Adrenal gland (tissue), 12 donors: ENCODE data around the gene NR6A1. TPM values are rescaled to one million over a fixed set of nuclear protein-coding genes. Genes with fewer than 3 reads are reported as not detected.

ENCODE experiments used
- DNase-seq, 7 donors: peaks; one replicate each; pipeline ENCODE4 v3.0.0-alpha.2; 2019 to 2020
- H3K27ac ChIP-seq, 5 donors: fragments of 200-600 bp; sonication (generic) in 4 of 5; 1 replicate in 3 of 5; 2 replicates in 2 of 5; pipeline versions ENCODE4 v1.5.1 to v1.8.0; 2016 to 2020; ENCODE audit warnings: mild to moderate bottlenecking in 1 of 5
- H3K27me3 ChIP-seq: fragments of 200-600 bp; 2 replicates; pipeline ENCODE4 v1.8.0; 2021
- H3K36me3 ChIP-seq, 2 donors: fragments of 200-600 bp; replicated peaks in 1 of 2; 1 replicate in 1 of 2; 2 replicates in 1 of 2; pipeline versions ENCODE4 v1.5.1 to v1.8.0; 2018 to 2022
- H3K4me1 ChIP-seq, 2 donors: fragments of 200-600 bp; replicated peaks in 1 of 2; 1 replicate in 1 of 2; 2 replicates in 1 of 2; pipeline versions ENCODE4 v1.5.1 to v1.8.0; 2018 to 2021
- H3K4me3 ChIP-seq, 4 donors: fragments of 200-600 bp; sonication (generic) in 3 of 4; one replicate each; pipeline ENCODE4 v1.5.1; 2016 to 2018
- H3K9me3 ChIP-seq, 3 donors: fragments of 200-600 bp; sonication (generic) in 1 of 3; replicated peaks in 1 of 3; 1 replicate in 2 of 3; 2 replicates in 1 of 3; pipeline versions ENCODE4 v1.5.1 to v1.8.0; 2016 to 2021
- POLR2A ChIP-seq, 2 donors: fragments of 450-650 bp; IDR thresholded peaks; one replicate each; pipeline ENCODE4 v1.6.1; 2017; ENCODE audit warnings: antibody characterized with exemption in 2 of 2, mild to moderate bottlenecking in 2 of 2, moderate library complexity in 1 of 2
- WGBS, 4 donors: extraction: QIAGEN DNeasy Blood & Tissue Kit in 2 of 4; methylation state at CpG; one replicate each; pipeline versions ENCODE4 v1.1.5 to v1.1.7; 2013 to 2017; 5-methylcytosine and 5-hydroxymethylcytosine counted together
- intact Hi-C, 2 donors: fragments of 100-400 bp; cut with DNase I; formaldehyde crosslinking; loops; one replicate each; pipeline versions ENCODE4 v1.14.1 to v1.15.0; 2022 to 2023
- polyA plus RNA-seq, 3 donors: library from polyadenylated mRNA; stranded (reverse); fragments of 200-250 nt in 2 of 3; fragments of 350-450 nt in 1 of 3; fragmentation: Illumina TruSeq in 1 of 3; extraction: RNeasy Lipid Tissue Mini Kit (QIAGEN cat#74804) in 1 of 3; gene quantifications; one replicate each; pipeline ENCODE4 v1.2.3, GENCODE V29; 2013 to 2014
- total RNA-seq, 9 donors: library from RNA; depleted of rRNA in 4 of 9; stranded (reverse); fragments of >200 nt in 4 of 9; fragments of 120-200 nt in 1 of 9; fragmentation: NEBNext Ultra II Directional in 1 of 9; extraction: Animal tissue kit (Norgen Biotek cat#: 25700) in 1 of 9; gene quantifications; one replicate each; pipeline versions ENCODE4 v1.1.0 to v1.2.4, GENCODE V29; 2013 to 2023
- TF ChIP-seq, protein P1 (sequence below), 6 experiments: fragments of 450-650 bp in 4 of 6; fragments of 200-600 bp in 2 of 6; sonication (generic) in 1 of 6; IDR thresholded peaks; 1 replicate in 5 of 6; 2 replicates in 1 of 6; pipeline versions ENCODE4 v1.5.1 to v1.8.0; 2016 to 2021; ENCODE audit warnings: antibody characterized with exemption in 6 of 6, mild to moderate bottlenecking in 2 of 6, moderate library complexity in 1 of 6
- donor health status: healthy with polysubstance abuse.
- donor health status: Bipolar disorder and iron deficiency.
- donor health status: DM: yes; HTN: yes; CAD: no.
- donor health status: DM: no; HTN: no; CAD: no.
- donor health status: DM: no; HTN: no; CAD: no.
- donor health status: DM: yes; HTN: yes; CAD: no.

The NR6A1 gene
- total and polyA plus RNA-seq, 12 donors = 0.46 to 9.8 (median 1.5) TPM

- H3K4me1 ChIP-seq = no peaks in the 10 kb centered on the region
- H3K4me3 ChIP-seq = no peak overlapping the region
- no peak overlapping the region for H3K27ac ChIP-seq
- no peaks in the 10 kb centered on the region for H3K36me3 ChIP-seq
- DNase-seq = no peak
- intact Hi-C loops = no loop called here
- H3K27me3 ChIP-seq = no peaks in the 10 kb centered on the region
- no peaks in the 10 kb centered on the region for H3K9me3 ChIP-seq
- TF ChIP-seq, protein P1, sequence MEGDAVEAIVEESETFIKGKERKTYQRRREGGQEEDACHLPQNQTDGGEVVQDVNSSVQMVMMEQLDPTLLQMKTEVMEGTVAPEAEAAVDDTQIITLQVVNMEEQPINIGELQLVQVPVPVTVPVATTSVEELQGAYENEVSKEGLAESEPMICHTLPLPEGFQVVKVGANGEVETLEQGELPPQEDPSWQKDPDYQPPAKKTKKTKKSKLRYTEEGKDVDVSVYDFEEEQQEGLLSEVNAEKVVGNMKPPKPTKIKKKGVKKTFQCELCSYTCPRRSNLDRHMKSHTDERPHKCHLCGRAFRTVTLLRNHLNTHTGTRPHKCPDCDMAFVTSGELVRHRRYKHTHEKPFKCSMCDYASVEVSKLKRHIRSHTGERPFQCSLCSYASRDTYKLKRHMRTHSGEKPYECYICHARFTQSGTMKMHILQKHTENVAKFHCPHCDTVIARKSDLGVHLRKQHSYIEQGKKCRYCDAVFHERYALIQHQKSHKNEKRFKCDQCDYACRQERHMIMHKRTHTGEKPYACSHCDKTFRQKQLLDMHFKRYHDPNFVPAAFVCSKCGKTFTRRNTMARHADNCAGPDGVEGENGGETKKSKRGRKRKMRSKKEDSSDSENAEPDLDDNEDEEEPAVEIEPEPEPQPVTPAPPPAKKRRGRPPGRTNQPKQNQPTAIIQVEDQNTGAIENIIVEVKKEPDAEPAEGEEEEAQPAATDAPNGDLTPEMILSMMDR (IDR thresholded peaks at IDR 0.05) = no peak
- no peak for TF ChIP-seq POLR2A (IDR thresholded peaks at IDR 0.05)
- 86 to 95% (median 90%) methylated on average over 2 of the region's 2 CpGs for WGBS, 4 donors
Measured at GRCh38 chr9:124606027-124606426, 165.1 kb downstream of the NR6A1 start.

DNA sequence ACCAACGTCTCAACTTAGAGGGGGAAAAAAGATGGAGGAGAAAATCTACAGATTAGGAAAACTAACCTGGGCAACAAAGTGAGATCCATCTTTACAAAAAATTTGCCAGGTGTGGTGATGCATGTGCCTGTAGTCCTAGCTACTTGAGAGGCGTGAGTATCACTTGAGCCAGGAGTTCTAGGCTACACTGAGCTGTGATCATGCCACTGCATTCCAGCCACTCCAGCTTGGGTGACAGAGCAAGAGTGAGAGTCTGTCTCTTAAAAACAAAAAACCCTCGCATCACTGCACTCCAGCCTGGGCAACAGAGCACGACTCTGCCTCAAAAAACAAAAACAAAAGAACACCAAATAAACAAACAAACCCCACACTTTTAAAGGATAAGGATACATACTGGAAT, 165.9 kb downstream of the NR6A1 start:
- Histone ChIP-seq H3K27me3 (no peaks in the 10 kb centered on the region), H3K4me1 (no peaks in the 10 kb centered on the region), H3K27ac (no peak overlapping the region), H3K36me3 (no peaks in the 10 kb centered on the region), H3K4me3 (no peak overlapping the region), H3K9me3 (no peaks in the 10 kb centered on the region)
- intact Hi-C loops = no loop called here
- DNase-seq = no peak
- WGBS, 4 donors = 84 to 91% (median 90%) methylated on average over 4 of the region's 4 CpGs
- TF ChIP-seq, protein P1 (IDR thresholded peaks at IDR 0.05) = no peak
- no peak for TF ChIP-seq POLR2A (IDR thresholded peaks at IDR 0.05)

- H3K27me3 ChIP-seq = no peaks in the 10 kb centered on the region
- intact Hi-C loops = no loop called here
- H3K4me1 ChIP-seq = no peaks in the 10 kb centered on the region
- H3K27ac ChIP-seq = no peak overlapping the region
- no peak overlapping the region for H3K4me3 ChIP-seq
- no peak for TF ChIP-seq POLR2A (IDR thresholded peaks at IDR 0.05)
- TF ChIP-seq, protein P1 (IDR thresholded peaks at IDR 0.05) = no peak
- DNase-seq = no peak
- no peaks in the 10 kb centered on the region for H3K36me3 ChIP-seq
- H3K9me3 ChIP-seq = no peaks in the 10 kb centered on the region
- WGBS, 4 donors = 91 to 97% (median 94%) methylated on average over 2 of the region's 2 CpGs
Measured at GRCh38 chr9:124602632-124603031, 168.5 kb downstream of the NR6A1 start.

DNA sequence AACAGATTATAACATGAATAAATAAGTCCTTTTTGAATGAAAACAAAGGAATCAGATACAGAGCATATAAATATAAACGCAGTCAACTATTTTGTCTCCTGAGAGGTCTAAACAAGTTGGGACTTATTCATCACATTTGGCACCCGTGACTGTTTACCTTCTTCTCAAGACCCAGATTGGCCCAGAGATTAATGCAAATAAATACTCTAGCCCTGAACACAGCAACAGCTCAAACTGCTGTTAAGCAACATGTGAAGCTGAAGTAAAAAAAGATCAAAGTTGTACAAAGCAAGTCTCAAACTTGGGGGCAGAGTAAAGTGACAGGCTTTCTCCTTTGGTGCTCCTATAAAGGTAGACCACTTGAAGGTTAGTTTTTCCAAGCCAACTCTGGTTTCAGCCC, 168.9 kb downstream of the NR6A1 start:
- H3K27me3 ChIP-seq = no peaks in the 10 kb centered on the region
- H3K27ac ChIP-seq = no peak overlapping the region
- 60 to 70% (median 63%) methylated on average over 2 of the region's 2 CpGs for WGBS, 4 donors
- no peak for TF ChIP-seq POLR2A (IDR thresholded peaks at IDR 0.05)
- TF ChIP-seq, protein P1 (IDR thresholded peaks at IDR 0.05) = no peak
- no peak for DNase-seq
- H3K4me3 ChIP-seq = no peak overlapping the region
- H3K9me3 ChIP-seq = no peaks in the 10 kb centered on the region
- H3K36me3 ChIP-seq = no peaks in the 10 kb centered on the region
- no peaks in the 10 kb centered on the region for H3K4me1 ChIP-seq
- intact Hi-C loops = no loop called here
